ENCODE results near the gene PEG3.

Gene PEG3

DNA sequence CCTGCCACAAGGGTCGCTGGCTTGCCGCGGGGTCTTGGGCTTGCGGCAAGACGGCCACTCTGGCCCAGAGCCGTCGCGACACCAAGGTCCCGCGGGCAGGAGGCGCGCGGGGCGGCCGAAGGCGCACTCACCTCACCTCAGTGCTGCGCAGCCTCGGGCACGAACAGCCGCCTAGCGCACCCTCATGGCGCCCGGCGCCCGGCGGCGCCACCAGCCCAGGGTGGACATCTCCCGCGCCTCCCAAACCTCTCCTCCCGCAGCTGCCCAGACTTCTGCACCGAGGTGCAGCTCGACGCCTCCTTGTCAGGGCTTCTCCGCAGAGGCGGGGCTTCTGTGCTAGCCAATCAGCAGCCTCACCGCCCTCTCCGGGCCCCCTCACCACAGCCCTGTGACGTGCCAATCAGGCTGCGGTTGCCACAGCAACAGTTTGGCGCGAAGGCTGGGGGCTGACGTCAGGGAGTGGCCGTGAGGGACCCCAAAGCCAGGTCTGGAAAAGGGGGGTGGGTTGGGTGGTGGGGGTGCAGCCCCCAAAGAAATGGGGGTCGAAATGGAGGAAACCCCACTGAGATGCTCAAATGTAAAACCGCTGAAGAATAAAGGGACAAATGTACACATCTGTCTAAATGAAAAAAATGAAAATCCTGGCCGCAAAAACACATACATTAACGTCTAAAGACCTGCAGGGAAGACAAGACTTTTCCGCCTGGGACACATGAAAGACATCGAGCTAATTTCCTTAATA, at the start of gene PEG3, which contains the start of gene ZIM2:
PEG3 (minus strand) TSS at position 276 of the 742 bp plus-strand sequence. CDS start 16,071 bp downstream, outside the sequence.
ZIM2 (minus strand) TSS at position 276 of the 742 bp plus-strand sequence. CDS start 16,449 bp downstream, outside the sequence.
- no peaks in the 10 kb centered on the region for H3K9me2 ChIP-seq (replicated peaks; ENCODE audit: insufficient read depth, low read length)
- TF ChIP-seq, protein P1, sequence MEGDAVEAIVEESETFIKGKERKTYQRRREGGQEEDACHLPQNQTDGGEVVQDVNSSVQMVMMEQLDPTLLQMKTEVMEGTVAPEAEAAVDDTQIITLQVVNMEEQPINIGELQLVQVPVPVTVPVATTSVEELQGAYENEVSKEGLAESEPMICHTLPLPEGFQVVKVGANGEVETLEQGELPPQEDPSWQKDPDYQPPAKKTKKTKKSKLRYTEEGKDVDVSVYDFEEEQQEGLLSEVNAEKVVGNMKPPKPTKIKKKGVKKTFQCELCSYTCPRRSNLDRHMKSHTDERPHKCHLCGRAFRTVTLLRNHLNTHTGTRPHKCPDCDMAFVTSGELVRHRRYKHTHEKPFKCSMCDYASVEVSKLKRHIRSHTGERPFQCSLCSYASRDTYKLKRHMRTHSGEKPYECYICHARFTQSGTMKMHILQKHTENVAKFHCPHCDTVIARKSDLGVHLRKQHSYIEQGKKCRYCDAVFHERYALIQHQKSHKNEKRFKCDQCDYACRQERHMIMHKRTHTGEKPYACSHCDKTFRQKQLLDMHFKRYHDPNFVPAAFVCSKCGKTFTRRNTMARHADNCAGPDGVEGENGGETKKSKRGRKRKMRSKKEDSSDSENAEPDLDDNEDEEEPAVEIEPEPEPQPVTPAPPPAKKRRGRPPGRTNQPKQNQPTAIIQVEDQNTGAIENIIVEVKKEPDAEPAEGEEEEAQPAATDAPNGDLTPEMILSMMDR (IDR thresholded peaks at IDR 0.05; ENCODE audit: insufficient read depth, low read length, poor library complexity, severe bottlenecking) = no peak
- TF ChIP-seq EZH2phosphoT487 (conservative IDR thresholded peaks at IDR 0.05; ENCODE audit: low read length) = no peak
- H3K27me3 ChIP-seq (ENCODE audit: low read length) = no peaks in the 10 kb centered on the region
- peaks cover 8% of the 10 kb centered on the region; the same call in 1 of the 2 replicates for H3K9me3 ChIP-seq (ENCODE audit: insufficient read depth, low read length)
- H3K4me2 ChIP-seq (ENCODE audit: low read depth, low read length, poor library complexity, severe bottlenecking) = no peak within 1 kb of the TSS
- H4K20me1 ChIP-seq (ENCODE audit: low read depth, low read length) = no peaks in the 10 kb centered on the region
- H3F3A ChIP-seq (ENCODE audit: insufficient read depth) = no peaks in the 10 kb centered on the region
- no peaks in the 10 kb centered on the region for H3K36me3 ChIP-seq (ENCODE audit: low read length)
- H3K9ac ChIP-seq (ENCODE audit: low read length) = no peak within 1 kb of the TSS
- no peak within 1 kb of the TSS for H3K4me3 ChIP-seq (ENCODE audit: insufficient read depth, low read length, poor library complexity, severe bottlenecking)
- H3K27ac ChIP-seq (ENCODE audit: low read depth, low read length) = no peak within 1 kb of the TSS
- H3K79me2 ChIP-seq (ENCODE audit: insufficient read depth, low read length) = no peaks in the 10 kb centered on the region
- H2AFZ ChIP-seq (ENCODE audit: low read depth, low read length, severe bottlenecking) = no peak within 1 kb of the TSS

DNA sequence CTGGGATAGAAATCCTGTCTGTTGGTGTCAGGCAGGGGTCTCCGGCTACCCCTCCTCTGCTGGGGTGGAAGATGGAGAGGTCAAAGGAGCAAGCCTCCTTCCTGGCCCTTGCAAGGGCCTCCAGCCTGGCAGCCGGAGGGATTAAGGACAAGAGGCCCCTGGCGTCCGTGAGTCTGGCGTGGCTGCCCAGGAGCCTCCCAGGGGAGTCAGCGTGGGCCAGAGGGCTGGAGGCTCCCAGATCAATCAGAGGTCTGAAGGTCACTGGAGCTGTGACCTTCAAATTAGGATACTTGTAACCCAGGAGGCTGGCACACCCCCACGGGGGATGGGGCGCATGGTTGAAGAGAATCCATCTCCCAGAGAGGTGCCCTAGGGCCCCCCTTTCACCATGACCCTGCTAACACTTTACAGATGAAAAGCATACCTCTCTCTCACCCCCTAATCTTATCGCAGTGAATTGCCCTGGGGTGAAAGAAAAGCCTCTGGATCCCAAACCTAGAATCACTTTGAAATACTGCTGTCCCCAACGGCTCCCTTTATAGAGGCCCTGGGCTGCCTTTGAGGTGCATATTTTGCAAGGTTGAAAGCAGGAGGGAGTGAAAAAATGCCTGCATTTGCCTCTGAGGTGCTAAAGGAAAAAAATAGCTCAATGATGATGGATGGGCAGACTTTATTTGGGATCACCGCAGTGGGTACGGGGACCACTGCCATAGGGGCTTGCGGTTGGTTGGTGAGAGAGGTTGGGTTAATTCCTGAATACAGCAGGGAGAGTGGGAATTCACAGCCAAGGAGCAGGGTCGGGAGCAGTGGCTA, 44.9 kb upstream of the PEG3 start:
- Histone ChIP-seq H3K27me3 (ENCODE audit: low read length) (no peaks in the 10 kb centered on the region), H3K9me3 (ENCODE audit: insufficient read depth, low read length) (peaks cover 3% of the 10 kb centered on the region; the same call in 1 of the 2 replicates), H3K4me3 (ENCODE audit: insufficient read depth, low read length, poor library complexity, severe bottlenecking) (no peak overlapping the region), H4K20me1 (ENCODE audit: low read depth, low read length) (no peaks in the 10 kb centered on the region), H2AFZ (ENCODE audit: low read depth, low read length, severe bottlenecking) (no peak overlapping the region), H3F3A (ENCODE audit: insufficient read depth) (no peaks in the 10 kb centered on the region), H3K27ac (ENCODE audit: low read depth, low read length) (no peak overlapping the region), H3K79me2 (ENCODE audit: insufficient read depth, low read length) (no peaks in the 10 kb centered on the region), H3K4me2 (ENCODE audit: low read depth, low read length, poor library complexity, severe bottlenecking) (no peak overlapping the region), H3K9me2 (replicated peaks; ENCODE audit: insufficient read depth, low read length) (no peaks in the 10 kb centered on the region), H3K9ac (ENCODE audit: low read length) (no peak overlapping the region), H3K36me3 (ENCODE audit: low read length) (no peaks in the 10 kb centered on the region)
- TF ChIP-seq, protein P1 (IDR thresholded peaks at IDR 0.05; ENCODE audit: insufficient read depth, low read length, poor library complexity, severe bottlenecking) = no peak

DNA sequence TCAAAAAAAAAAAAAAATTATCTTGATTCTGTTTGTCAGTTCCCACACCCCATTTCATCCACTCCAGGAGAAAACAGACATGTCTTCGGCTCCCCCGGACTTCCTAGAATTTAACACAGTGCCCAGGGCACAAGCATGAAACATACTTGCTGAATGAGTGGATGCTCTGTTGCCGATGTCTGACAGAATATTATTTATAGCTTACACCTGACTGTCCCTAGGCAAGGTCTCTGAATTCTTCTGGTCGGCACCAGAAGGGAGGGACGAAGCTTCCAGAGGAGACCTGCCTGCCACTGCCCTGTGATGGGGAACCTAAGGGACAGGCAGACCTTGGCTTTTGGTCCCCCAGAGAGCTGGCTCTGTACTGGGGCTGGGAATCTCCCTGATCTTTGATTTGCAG, 43.9 kb upstream of the PEG3 start:
- Histone ChIP-seq H3K27ac (ENCODE audit: low read depth, low read length) (no peak overlapping the region), H3K79me2 (ENCODE audit: insufficient read depth, low read length) (no peaks in the 10 kb centered on the region), H3K4me3 (ENCODE audit: insufficient read depth, low read length, poor library complexity, severe bottlenecking) (no peak overlapping the region), H3K27me3 (ENCODE audit: low read length) (no peaks in the 10 kb centered on the region), H3F3A (ENCODE audit: insufficient read depth) (no peaks in the 10 kb centered on the region), H3K9me3 (ENCODE audit: insufficient read depth, low read length) (no peaks in the 10 kb centered on the region), H4K20me1 (ENCODE audit: low read depth, low read length) (no peaks in the 10 kb centered on the region), H3K9ac (ENCODE audit: low read length) (no peak overlapping the region), H3K4me2 (ENCODE audit: low read depth, low read length, poor library complexity, severe bottlenecking) (no peak overlapping the region), H3K36me3 (ENCODE audit: low read length) (no peaks in the 10 kb centered on the region), H2AFZ (ENCODE audit: low read depth, low read length, severe bottlenecking) (no peak overlapping the region), H3K9me2 (replicated peaks; ENCODE audit: insufficient read depth, low read length) (no peaks in the 10 kb centered on the region)
- TF ChIP-seq, protein P1 (IDR thresholded peaks at IDR 0.05; ENCODE audit: insufficient read depth, low read length, poor library complexity, severe bottlenecking) = no peak
- TF ChIP-seq EZH2phosphoT487 (conservative IDR thresholded peaks at IDR 0.05; ENCODE audit: low read length) = no peak

Data from SU-DHL-6 (cell line).